Fibroblast of peridontal ligament (primary cell): ENCODE measurements around the gene BRCA1.
A peak's percentile ranks its signal among the peaks of the same experiment; 100 is the strongest.
"Not testable (repeated sequence)": the region's sequence is repeated elsewhere in the genome, so short reads cannot be mapped to it uniquely, and the experiment has no call there.

ENCODE experiments used
- DNase-seq: peaks from one replicate; pipeline ENCODE4 v3.0.0-alpha.2; 2010; ENCODE audit errors: extremely low read depth

BRCA1 gene

GRCh38 chr17:43125133-43125966, at the start of gene BRCA1:
Gene BRCA1, minus strand, starts transcription at chr17:43125364. Its CDS starts 1,268 bp downstream, at chr17:43124096.
- peak; percentile 99 for DNase-seq

- DNase-seq, result peak; percentile 84
These were observed 46.7 kb upstream of the BRCA1 start for GRCh38 chr17:43171586-43172487.

- peak; percentile 99 for DNase-seq
These were observed 45.8 kb upstream of the BRCA1 start, which contains the start of gene NBR1 for GRCh38 chr17:43170766-43171585. Gene NBR1, plus strand, starts transcription at chr17:43171214. Its CDS starts 4,586 bp downstream, at chr17:43175800.

DNA sequence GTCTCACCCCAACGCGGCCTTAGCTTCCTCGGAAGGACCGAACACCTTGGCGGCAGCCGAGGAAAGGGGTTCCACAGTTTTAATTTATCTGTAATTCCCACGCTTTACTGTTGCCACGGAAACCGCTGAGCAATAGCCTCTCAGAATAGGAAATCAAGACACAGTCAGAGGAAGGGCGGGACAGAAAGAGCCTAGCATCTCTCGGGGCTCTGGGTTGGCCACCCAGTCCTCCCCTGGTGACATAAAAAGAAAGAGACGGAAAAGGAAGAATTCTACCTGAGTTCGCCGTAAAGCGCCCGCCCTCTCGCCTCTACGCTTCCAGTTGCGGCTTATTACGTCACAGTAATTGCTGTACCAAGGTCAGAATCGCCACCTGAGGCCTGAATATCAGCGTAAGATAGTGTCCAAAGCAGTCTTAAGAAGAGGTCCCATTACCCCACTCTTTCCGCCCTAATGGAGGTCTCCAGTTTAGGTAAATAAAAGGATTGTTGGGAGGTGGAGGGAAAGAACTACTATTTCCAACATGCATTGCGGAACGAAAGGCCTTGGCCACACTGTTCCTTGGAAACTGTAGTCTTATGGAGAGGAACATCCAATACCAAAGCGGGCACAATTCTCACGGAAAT, 45.1 kb upstream of the BRCA1 start:
- peak; percentile 94 for DNase-seq

- DNase-seq, result no peak
These were observed 44.5 kb upstream of the BRCA1 start for GRCh38 chr17:43169561-43170139.

DNA sequence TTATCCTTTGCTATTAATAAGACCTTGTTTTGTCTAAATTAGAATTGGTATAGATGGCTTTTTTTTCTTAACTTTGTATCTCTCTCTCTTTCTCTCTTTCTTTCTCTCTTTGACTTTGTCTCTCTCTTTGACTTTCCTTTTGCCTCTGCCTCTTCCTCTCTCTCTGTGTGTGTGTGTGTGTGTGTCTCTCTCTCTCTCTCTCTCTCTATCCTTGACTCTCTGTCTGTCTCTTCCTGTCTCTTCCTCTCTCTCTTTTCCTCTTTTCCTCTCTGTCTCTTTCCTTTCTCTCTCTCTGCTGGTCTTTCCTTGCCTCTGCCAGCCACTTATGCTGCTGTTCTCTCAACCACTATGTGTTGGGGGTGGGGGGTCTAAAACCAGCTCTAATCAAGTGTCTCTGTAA, 40.8 kb upstream of the BRCA1 start:
- not testable (repeated sequence) for DNase-seq

GRCh38 chr17:43159957-43160356, 34.8 kb upstream of the BRCA1 start:
- not testable (repeated sequence) for DNase-seq

DNA sequence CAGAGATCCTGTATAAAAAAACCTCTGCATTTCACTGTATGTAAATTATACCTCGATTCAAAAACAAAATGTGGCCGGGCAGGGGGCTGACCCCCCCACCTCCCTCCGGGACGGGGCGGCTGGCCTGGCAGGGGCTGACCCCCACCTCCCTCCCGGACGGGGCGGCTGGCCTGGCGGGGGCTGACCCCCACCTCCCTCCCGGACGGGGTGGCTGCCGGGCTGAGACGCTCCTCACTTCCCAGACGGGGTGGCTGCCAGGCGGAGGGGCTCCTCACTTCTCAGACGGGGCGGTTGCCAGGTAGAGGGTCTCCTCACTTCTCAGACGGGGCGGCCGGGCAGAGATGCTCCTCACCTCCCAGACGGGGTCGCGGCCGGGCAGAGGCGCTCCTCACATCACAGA, 34.1 kb upstream of the BRCA1 start:
- DNase-seq, result not testable (repeated sequence)

DNA sequence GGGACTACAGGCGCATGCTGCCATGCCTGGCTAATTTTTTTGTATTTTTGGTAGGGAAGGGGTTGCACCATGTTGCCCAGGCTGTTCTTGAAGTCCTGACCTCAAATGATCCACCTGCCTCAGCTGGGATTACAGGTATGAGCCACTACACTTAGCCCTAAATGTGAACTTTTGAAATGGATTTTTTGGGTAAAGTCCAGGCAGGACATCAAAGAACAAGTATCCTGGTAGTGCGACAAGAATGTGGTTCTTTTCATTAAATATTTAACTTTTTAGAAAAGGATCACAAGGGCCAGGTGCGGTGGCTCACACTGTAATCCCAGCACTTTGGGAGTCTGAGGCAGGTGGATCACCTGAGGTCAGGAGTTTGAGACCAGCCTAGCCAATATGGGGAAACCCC, 30.5 kb upstream of the BRCA1 start:
- DNase-seq, result no peak

GRCh38 chr17:43153197-43153835, 28.2 kb upstream of the BRCA1 start:
- DNase-seq, result not testable (repeated sequence)

GRCh38 chr17:43151880-43152456, 26.8 kb upstream of the BRCA1 start:
- no peak for DNase-seq

GRCh38 chr17:43146649-43147048, 21.5 kb upstream of the BRCA1 start:
- DNase-seq, result no peak

DNA sequence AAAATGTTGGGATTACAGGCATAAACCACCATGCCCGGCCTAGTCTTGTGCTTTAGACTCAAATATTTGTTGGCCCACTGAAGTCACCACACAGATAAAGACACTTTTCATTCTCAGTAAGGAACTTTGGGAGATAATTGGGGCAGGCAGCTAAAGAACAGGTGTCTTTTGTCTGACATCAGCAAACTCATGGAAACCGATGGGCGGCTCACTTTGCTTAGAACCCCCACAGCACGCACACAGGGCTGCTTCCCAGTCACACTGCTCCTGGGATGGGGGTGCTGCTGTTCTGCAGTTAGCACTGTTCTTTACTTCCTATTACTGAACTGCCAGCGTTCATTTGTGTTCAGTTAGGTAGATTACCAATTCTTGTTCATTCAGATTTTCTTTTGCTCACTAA, 18.0 kb upstream of the BRCA1 start:
- no peak for DNase-seq

DNA sequence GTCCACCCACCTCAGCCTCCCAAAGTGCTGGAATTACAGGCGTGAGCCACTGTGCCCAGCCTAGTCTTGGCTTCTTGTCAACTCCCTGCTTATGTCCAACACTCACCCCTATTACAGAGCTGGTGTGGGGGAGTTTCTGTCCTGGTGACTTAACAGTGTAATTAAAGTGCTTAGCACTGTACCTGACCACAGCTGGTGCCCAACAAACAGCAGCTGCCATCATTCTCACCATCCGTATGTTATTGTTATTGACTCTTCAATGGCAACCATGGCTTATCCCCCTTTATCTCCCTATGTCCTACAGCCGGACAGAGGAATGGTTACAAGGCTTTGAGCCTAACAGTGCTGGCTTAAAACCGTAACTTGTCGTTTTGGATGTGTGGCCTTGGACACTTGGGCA, 17.0 kb upstream of the BRCA1 start:
- DNase-seq, result no peak

DNA sequence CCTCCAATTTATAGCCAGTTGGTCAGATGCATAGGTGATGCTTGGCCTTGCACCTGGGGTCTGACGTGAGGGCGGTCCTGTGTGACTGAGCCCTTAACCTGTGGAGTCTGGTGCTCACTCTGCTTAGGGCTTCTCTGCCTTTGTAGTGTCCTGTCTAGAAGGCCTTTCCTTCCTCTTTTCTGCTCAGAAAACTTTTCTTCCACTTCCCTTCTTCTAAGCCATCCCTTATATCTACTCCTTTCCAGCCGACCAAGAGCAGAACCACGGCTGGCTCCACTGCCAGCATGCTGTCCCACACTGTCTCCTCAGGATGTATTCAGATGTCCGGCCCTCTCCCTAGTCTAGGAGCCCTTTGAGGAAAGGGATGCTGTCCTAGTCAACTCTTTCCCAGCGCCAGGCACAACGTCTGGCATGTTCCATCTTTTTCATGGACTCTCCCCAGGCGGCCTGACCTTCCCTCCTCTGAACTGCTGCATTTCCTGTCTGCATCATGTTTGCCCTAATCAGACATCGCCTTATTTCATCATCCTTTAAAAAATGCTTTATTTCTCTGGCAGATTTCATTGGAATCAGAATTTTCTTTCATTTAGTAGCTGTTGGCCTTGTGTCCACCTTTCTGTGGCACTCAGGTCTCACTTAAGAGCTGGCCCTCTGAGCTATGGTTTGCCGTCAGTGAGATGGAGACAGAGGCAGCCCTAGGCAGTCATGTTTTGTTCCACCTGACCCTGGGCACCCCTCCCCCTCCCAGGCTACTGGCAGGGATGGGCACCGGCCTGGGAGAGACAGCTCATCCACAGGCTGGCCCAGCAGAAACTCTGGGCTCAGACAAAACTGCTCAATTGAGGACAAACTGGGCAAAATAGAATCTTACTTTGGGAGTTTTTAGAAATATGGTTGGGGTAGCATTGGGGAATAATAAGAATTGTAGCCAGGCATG, 15.5 kb upstream of the BRCA1 start:
- no peak for DNase-seq

DNA sequence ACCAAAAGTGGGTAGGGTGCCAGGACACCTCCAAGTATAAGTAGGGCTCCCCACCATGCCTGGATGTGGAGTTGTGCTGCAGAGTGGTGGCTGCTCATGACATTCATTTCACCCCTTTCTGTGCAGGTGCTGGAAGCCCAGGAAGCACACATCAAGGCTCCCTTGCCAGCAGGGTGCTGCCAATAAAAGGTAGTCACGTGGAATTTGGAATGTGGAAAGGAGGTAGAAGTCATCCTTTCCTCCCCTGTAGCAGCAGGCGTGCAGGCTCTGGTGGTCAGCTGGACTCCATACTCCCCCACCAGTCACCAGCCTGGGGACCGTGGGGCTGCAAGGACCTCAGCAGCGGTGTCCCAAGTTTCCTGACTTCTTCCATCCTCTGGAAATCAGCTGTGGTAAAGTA, 13.4 kb upstream of the BRCA1 start:
- DNase-seq, result not testable (repeated sequence)

- DNase-seq, result not testable (repeated sequence)
These were observed 11.4 kb upstream of the BRCA1 start for GRCh38 chr17:43136574-43136973.

GRCh38 chr17:43135454-43135819, 10.3 kb upstream of the BRCA1 start:
- DNase-seq, result no peak
